Uterine smooth muscle cell (primary cell): ENCODE results near the gene MRTFA. TPM values are rescaled to one million over a fixed set of nuclear protein-coding genes. Genes with fewer than 3 reads are reported as not detected.

Source experiments
- total RNA-seq: library from RNA; depleted of rRNA; stranded (reverse); fragments of >200 nt; gene quantifications from 2 replicates; pipeline ENCODE4 v1.2.3, GENCODE V29; 2014

Gene MRTFA
- 28.2 and 40.5 TPM in 2 replicates for total RNA-seq

DNA sequence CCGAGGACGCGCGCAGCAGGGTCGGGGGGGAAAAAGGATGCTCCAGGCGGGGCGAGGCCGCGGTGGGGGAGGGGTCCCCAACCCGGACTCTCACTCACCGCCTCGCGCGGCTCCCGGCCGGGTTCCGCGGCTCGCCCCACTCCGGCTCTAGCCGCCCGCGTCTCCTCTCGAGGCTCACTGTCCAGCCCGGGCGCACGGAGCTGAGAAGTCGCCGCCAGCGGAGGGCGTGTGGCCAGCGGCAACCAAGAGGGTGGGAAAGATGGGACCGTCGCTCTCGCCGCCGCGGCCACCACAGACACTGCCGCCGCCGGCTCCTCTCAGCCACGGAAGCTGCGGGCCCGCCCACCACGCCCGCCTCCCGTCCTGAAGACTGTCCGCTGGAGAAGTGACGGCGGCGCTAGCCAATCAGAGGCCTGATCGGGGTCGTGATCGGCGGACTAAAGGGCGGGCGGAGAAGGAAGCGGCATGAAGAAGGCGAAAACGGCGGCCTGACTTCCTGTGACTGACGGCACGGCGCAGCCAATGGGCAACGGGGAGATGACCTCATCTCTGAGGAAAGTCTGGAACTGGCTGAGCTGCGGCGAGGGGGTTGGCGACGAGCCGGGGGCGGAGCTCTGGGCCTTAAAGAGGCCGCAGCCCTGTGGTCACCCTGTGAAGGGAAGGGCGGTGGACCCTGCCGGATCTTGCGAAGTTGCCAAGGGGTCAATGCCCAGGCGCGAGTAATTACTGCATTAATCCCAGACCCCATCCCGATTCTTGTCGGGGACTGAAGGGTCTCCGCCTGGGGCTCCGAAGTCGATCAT is at the start of gene MRTFA:
MRTFA (minus strand) TSS at position 340 of the 803 bp plus-strand sequence.

DNA sequence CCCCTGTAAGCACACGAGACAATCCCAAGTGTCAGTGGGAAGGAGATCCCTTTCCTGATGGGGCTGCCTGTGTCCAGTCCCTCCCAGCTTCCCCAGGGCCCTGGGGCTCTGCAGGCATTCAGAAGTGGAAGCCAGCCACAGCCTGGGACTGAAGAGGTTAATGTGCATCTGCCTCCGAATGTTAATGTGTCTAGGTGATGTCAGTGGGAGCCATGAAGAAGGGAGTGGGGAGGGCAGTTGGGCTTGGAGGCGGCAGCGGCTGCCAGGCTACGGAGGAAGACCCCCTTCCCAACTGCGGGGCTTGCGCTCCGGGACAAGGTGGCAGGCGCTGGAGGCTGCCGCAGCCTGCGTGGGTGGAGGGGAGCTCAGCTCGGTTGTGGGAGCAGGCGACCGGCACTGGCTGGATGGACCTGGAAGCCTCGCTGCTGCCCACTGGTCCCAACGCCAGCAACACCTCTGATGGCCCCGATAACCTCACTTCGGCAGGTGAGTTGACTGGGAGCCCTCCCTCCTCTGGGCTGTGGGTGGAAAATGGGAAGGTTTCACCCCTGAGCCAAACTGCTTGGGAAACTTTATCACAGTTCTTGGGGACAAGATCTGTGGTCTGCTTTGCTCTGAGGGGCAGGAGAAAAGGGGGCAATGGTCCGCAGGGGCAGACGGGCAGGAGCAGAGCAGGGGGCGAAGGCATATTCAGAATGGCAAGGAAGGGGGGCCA is 42.9 kb upstream of the MRTFA start, which contains the start of gene MCHR1:
MCHR1 (plus strand) TSS at position 236 of the 715 bp plus-strand sequence; CDS start at position 405, 169 bp downstream.

Other genes with a start within 250 kb of the MRTFA start
- gene MCHR1, start 42.8 kb upstream of the MRTFA start, total RNA-seq: 0.50 and 0.55 TPM in 2 replicates
- 16.5 and 21.8 TPM in 2 replicates for gene SLC25A17, start 182.6 kb upstream of the MRTFA start, total RNA-seq
- gene ST13, start 219.9 kb upstream of the MRTFA start, total RNA-seq: 213 and 321 TPM in 2 replicates
- gene XPNPEP3, start 220.4 kb upstream of the MRTFA start, total RNA-seq: 7.4 and 9.5 TPM in 2 replicates
- gene DNAJB7, start 225.4 kb upstream of the MRTFA start, total RNA-seq: not detected in 2 replicates